NT2/D1 (cell line): ENCODE measurements around the gene CARD19.

Experiments used
- SUZ12 ChIP-seq: IDR thresholded peaks from 2 replicates; pipeline ENCODE4 v1.6.1; 2011; ENCODE audit not compliant: insufficient read length, insufficient read depth; ENCODE audit errors: extremely low read depth
- YY1 ChIP-seq: IDR thresholded peaks from 2 replicates; pipeline ENCODE4 v1.6.1; 2011; ENCODE audit not compliant: insufficient read length, insufficient read depth
- ZNF274 ChIP-seq: IDR thresholded peaks from 2 replicates; pipeline ENCODE4 v1.6.1; 2011; ENCODE audit warnings: mild to moderate bottlenecking, low read depth, low read length

GRCh38 chr9:93121316-93122241, 25.6 kb downstream of the CARD19 start:
- TF ChIP-seq YY1 (no peak), ZNF274 (no peak), SUZ12 (no peak)
